Esophagus muscularis mucosa (tissue), 3 donors: ENCODE measurements around the gene CPEB4.

Experiments
- CTCF ChIP-seq, 3 experiments: fragments of 200-600 bp in 2 of 3; fragments of 450-650 bp in 1 of 3; sonication (generic) in 2 of 3; IDR thresholded peaks; one replicate each; pipeline ENCODE4 v1.5.1; 2017 to 2019; ENCODE audit warnings: antibody characterized with exemption in 3 of 3, mild to moderate bottlenecking in 2 of 3, moderate library complexity in 1 of 3
- POLR2A ChIP-seq: fragments of 450-650 bp; IDR thresholded peaks from one replicate; pipeline ENCODE4 v1.6.1; 2017; ENCODE audit warnings: antibody characterized with exemption, moderate library complexity, mild to moderate bottlenecking, low read depth

GRCh38 chr5:173886150-173886549, 2.0 kb upstream of the CPEB4 start:
- no peak for TF ChIP-seq POLR2A
- TF ChIP-seq CTCF (IDR thresholded peaks at IDR 0.05): no peak
